Heart left ventricle (tissue), 13 donors: ENCODE measurements around the gene CNR2.

Experiments
- POLR2A ChIP-seq, 2 donors: fragments of 450-650 bp; IDR thresholded peaks; one replicate each; pipeline ENCODE4 v1.6.1; 2017; ENCODE audit warnings: antibody characterized with exemption in 2 of 2, mild to moderate bottlenecking in 2 of 2, moderate library complexity in 2 of 2
- TF ChIP-seq, protein P1 (sequence below), 12 donors: fragments of 200-600 bp; sonication (generic) in 4 of 12; IDR thresholded peaks; one replicate each; pipeline versions ENCODE4 v1.5.0 to v1.8.0; 2018 to 2022; ENCODE audit warnings: antibody characterized with exemption in 12 of 12, mild to moderate bottlenecking in 5 of 12
- donor health status: ischemic (EF 13 %, LVEDD 7.1; RV severe dilation, severe dysfunction).
- donor health status: DM: no; HTN: yes; CAD: no.
- donor health status: DM: no; HTN: no; CAD: no.
- donor health status: ischemic (EF 25% LVEDD 6.9; RV normal size, moderate dysfunction).
- donor health status: ischemic (EF 25% LVEDD 5.7; RV mildly dilated, moderate dysfunction).
- donor health status: ischemic (EF 35%, LVEDD 5.7; RV mildly dilated, moderate dysfunction).
- donor health status: nonischemic (EF 11% LVEDD 7.7; RV severe dilation, severe dysfunction).
- donor health status: DM: yes; HTN: yes; CAD: no.
- donor health status: PGD.
- donor health status: ischemic (EF 29% LVEDD 5.4; RV normal size, mild dysfunction).
- donor health status: nonischemic (EF 23%, LVEDD 6.1; RV moderate dilation, normal function).

GRCh38 chr1:23845163-23845562, 68.0 kb downstream of the CNR2 start:
- TF ChIP-seq, protein P1, sequence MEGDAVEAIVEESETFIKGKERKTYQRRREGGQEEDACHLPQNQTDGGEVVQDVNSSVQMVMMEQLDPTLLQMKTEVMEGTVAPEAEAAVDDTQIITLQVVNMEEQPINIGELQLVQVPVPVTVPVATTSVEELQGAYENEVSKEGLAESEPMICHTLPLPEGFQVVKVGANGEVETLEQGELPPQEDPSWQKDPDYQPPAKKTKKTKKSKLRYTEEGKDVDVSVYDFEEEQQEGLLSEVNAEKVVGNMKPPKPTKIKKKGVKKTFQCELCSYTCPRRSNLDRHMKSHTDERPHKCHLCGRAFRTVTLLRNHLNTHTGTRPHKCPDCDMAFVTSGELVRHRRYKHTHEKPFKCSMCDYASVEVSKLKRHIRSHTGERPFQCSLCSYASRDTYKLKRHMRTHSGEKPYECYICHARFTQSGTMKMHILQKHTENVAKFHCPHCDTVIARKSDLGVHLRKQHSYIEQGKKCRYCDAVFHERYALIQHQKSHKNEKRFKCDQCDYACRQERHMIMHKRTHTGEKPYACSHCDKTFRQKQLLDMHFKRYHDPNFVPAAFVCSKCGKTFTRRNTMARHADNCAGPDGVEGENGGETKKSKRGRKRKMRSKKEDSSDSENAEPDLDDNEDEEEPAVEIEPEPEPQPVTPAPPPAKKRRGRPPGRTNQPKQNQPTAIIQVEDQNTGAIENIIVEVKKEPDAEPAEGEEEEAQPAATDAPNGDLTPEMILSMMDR (IDR thresholded peaks at IDR 0.05) = no peak
- TF ChIP-seq POLR2A (IDR thresholded peaks at IDR 0.05) = no peak
